ENCODE data around the gene ANO9. TPM values are rescaled to one million over a fixed set of nuclear protein-coding genes. Genes with fewer than 3 reads are reported as not detected.

ANO9 gene
- total and polyA plus RNA-seq, 2 experiments from 2014 or later = 9.0 to 10.2 TPM

- no peak overlapping the region for H3K27ac ChIP-seq (ENCODE audit: low read depth)
- Mint-ChIP-seq H3K27me3 (ENCODE audit: insufficient read depth, low read depth, poor library complexity) (peaks cover 19% of the 10 kb centered on the region), H3K27ac (no peak overlapping the region), H3K36me3 (ENCODE audit: low read depth) (no peaks in the 10 kb centered on the region), H3K4me3 (no peak overlapping the region), H3K9me3 (no peaks in the 10 kb centered on the region; the same call in 2 of the 3 replicates), H3K4me1 (peaks cover 23% of the 10 kb centered on the region)
- no peak overlapping the region for H2AFZ ChIP-seq
- peaks cover 7% of the 10 kb centered on the region; the same call in 1 of the 2 replicates for H3K4me1 ChIP-seq (ENCODE audit: insufficient read depth)
- H3F3A ChIP-seq (replicated peaks; ENCODE audit: low read depth) = peaks cover 11% of the 10 kb centered on the region
- no peaks in the 10 kb centered on the region for H3K36me3 ChIP-seq (ENCODE audit: insufficient read depth)
- H3K4me2 ChIP-seq = no peak overlapping the region
- DNase-seq (ENCODE audit: low spot score) (no peak), ATAC-seq (no peak)
- no peak overlapping the region for H3K4me3 ChIP-seq
- H4K20me1 ChIP-seq (replicated peaks; ENCODE audit: insufficient read depth) = no peaks in the 10 kb centered on the region; the same call in 1 of the 2 replicates
- no peaks in the 10 kb centered on the region for H3K9me2 ChIP-seq (ENCODE audit: insufficient read depth)
- peaks cover under 1% of the 10 kb centered on the region for H3K79me2 ChIP-seq (replicated peaks; ENCODE audit: insufficient read depth)
- TF ChIP-seq EZH2phosphoT487 (IDR thresholded peaks at IDR 0.05; ENCODE audit: unreplicated experiment) (no peak), NANOG (IDR thresholded peaks at IDR 0.05; ENCODE audit: borderline replicate concordance) (no peak), CREB1 (CRISPR knock-in tag; IDR thresholded peaks at IDR 0.05; ENCODE audit: low read depth) (no peak), CTCF (conservative IDR thresholded peaks at IDR 0.05; ENCODE audit: low read depth in 2 of 2) (no peak), ZNF331 (CRISPR knock-in tag; IDR thresholded peaks at IDR 0.05; ENCODE audit: low read depth) (no peak), ETS1 (IDR thresholded peaks at IDR 0.05) (no peak), POLR2AphosphoS5 (IDR thresholded peaks at IDR 0.05; ENCODE audit: low read depth) (no peak), ZNF462 (CRISPR knock-in tag; IDR thresholded peaks at IDR 0.05) (no peak), EZH2 (IDR thresholded peaks at IDR 0.05; ENCODE audit: low read depth, unreplicated experiment) (no peak), REST (IDR thresholded peaks at IDR 0.05; ENCODE audit: unreplicated experiment) (no peak), STAT1 (IDR thresholded peaks at IDR 0.05; ENCODE audit: unreplicated experiment) (no peak), ZNF114 (CRISPR knock-in tag; IDR thresholded peaks at IDR 0.05) (no peak), JUNB (IDR thresholded peaks at IDR 0.05; ENCODE audit: unreplicated experiment) (no peak)
- peaks cover 3% of the 10 kb centered on the region for H3K27me3 ChIP-seq (ENCODE audit: insufficient read depth)
Observed at GRCh38 chr11:419248-420005, 22.4 kb downstream of the ANO9 start.
